Measurements from ENCODE around the gene KLHL25. TPM values are rescaled to one million over a fixed set of nuclear protein-coding genes. Genes with fewer than 3 reads are reported as not detected.

The KLHL25 gene
- total and polyA plus RNA-seq, 4 donors, result 2.3 to 34.2 (median 11.4) TPM

- TF ChIP-seq RAD21 (IDR thresholded peaks at IDR 0.05) (no peak), ZBTB33 (IDR thresholded peaks at IDR 0.05) (no peak), MAX (IDR thresholded peaks at IDR 0.05) (no peak)
Measured at GRCh38 chr15:85741021-85741421, 53.7 kb downstream of the KLHL25 start (continued).

- DNase-seq (ENCODE audit: low spot score), result no peak
- Histone ChIP-seq H3K27me3 (ENCODE audit: control insufficient read depth in 4 of 4, insufficient read depth in 4 of 4, low read length in 3 of 4) (no peaks in the 10 kb centered on the region), H3K9me3 (ENCODE audit: control insufficient read depth in 4 of 4, low read length in 3 of 4) (peaks cover 0 to 8% (median 2%) of the 10 kb centered on the region in 4 donors), H3K9ac (ENCODE audit: low read depth in 1 of 2, low read length in 2 of 2) (no peak overlapping the region), H3K36me3 (ENCODE audit: control insufficient read depth in 4 of 4, insufficient read depth in 3 of 4, low read depth in 1 of 4, low read length in 3 of 4) (peaks cover 16 to 69% (median 57%) of the 10 kb centered on the region in 4 donors), H3K4me3 (ENCODE audit: low read depth in 1 of 3, low read length in 3 of 3) (no peak overlapping the region), H3K27ac (ENCODE audit: low read depth in 1 of 2, low read length in 2 of 2) (no peak overlapping the region), H3K4me1 (ENCODE audit: control insufficient read depth in 4 of 4, insufficient read depth in 4 of 4, low read length in 3 of 4) (no peaks in the 10 kb centered on the region)
- WGBS, result 91% methylated on average over 6 of the region's 6 CpGs
- no peak for TF ChIP-seq FOXA2 (IDR thresholded peaks at IDR 0.05)
- TF ChIP-seq RXRA (IDR thresholded peaks at IDR 0.05), result no peak
- no peak for TF ChIP-seq GABPA (IDR thresholded peaks at IDR 0.05 in 1 of 2, conservative IDR thresholded peaks at IDR 0.05 in 1 of 2)
- TF ChIP-seq YY1 (IDR thresholded peaks at IDR 0.05), result no peak
- no peak for TF ChIP-seq NR2F2 (IDR thresholded peaks at IDR 0.05)
- no peak for TF ChIP-seq SP1 (IDR thresholded peaks at IDR 0.05)
- no peak for TF ChIP-seq HNF4A (conservative IDR thresholded peaks at IDR 0.05)
- TF ChIP-seq TAF1 (conservative IDR thresholded peaks at IDR 0.05), result no peak
- TF ChIP-seq JUND (IDR thresholded peaks at IDR 0.05), result no peak
- TF ChIP-seq ATF3 (IDR thresholded peaks at IDR 0.05), result no peak
- TF ChIP-seq CTCF (IDR thresholded peaks at IDR 0.05; ENCODE audit: low read depth, low read length, missing input control), result no peak
- TF ChIP-seq RAD21 (IDR thresholded peaks at IDR 0.05), result no peak
- TF ChIP-seq EGR1 (IDR thresholded peaks at IDR 0.05; ENCODE audit: low read depth in 2 of 2), result no peak
- TF ChIP-seq MAX (IDR thresholded peaks at IDR 0.05), result no peak
- TF ChIP-seq ZBTB33 (IDR thresholded peaks at IDR 0.05), result no peak
Measured at GRCh38 chr15:85737061-85737460, 57.7 kb downstream of the KLHL25 start.
